H1 (cell line): Measurements from ENCODE around the gene TRIOBP. TPM values are rescaled to one million over a fixed set of nuclear protein-coding genes. Genes with fewer than 3 reads are reported as not detected.
A peak's percentile ranks its signal among the peaks of the same experiment; 100 is the strongest.

Experiments
- CTCF ChIA-PET: fragments of 300-600 bp; sonication (Branson Sonifier 250); formaldehyde crosslinking; loops from one replicate; lab custom pipeline; 2021; ENCODE audit not compliant: partially characterized antibody; lab: Charles Lee
- POLR2A ChIA-PET: fragments of 300-600 bp; sonication (Branson Sonifier 250); formaldehyde crosslinking; loops from one replicate; lab custom pipeline; 2021; ENCODE audit warnings: inconsistent platforms; ENCODE audit not compliant: partially characterized antibody; lab: Charles Lee
- DNase-seq, 2 experiments: peaks; one replicate each; pipeline versions ENCODE4 v3.0.0 to v3.0.0-alpha.2; 2010 to 2022; ENCODE audit warnings: low spot score in 2 of 2, low read depth in 1 of 2, mixed read lengths in 1 of 2
- FAIRE-seq: peaks from 2 replicates; lab custom pipeline; 2011; peaks lifted over from hg19 to GRCh38; lab: Jason Lieb, UNC
- H2AFZ ChIP-seq: 2 replicates; pipeline ENCODE4 v1.8.1; 2012; ENCODE audit warnings: low read length, inconsistent platforms
- H2AK5ac ChIP-seq: 2 replicates; pipeline ENCODE4 v1.6.1; 2013; ENCODE audit warnings: low read depth, low read length
- H2BK120ac ChIP-seq: replicated peaks from 2 replicates; pipeline ENCODE3; 2013; ENCODE audit warnings: low read depth, low read length, inconsistent platforms
- H2BK12ac ChIP-seq: 2 replicates; pipeline ENCODE4 v1.6.1; 2013; ENCODE audit warnings: low read depth, low read length
- H2BK15ac ChIP-seq: 2 replicates; pipeline ENCODE4 v1.6.1; 2013; ENCODE audit warnings: low read length
- H2BK20ac ChIP-seq: 2 replicates; pipeline ENCODE4 v1.6.1; 2013; ENCODE audit warnings: low read length
- H2BK5ac ChIP-seq: 2 replicates; pipeline ENCODE4 v1.6.1; 2013; ENCODE audit warnings: low read depth, low read length
- H3K14ac ChIP-seq: 2 replicates; pipeline ENCODE4 v1.6.1; 2013; ENCODE audit warnings: inconsistent platforms; ENCODE audit not compliant: insufficient read length
- H3K18ac ChIP-seq: 2 replicates; pipeline ENCODE4 v1.6.1; 2013; ENCODE audit warnings: low read length; ENCODE audit errors: extremely low read depth
- H3K23ac ChIP-seq: 2 replicates; pipeline ENCODE4 v1.6.1; 2013; ENCODE audit warnings: inconsistent platforms; ENCODE audit not compliant: insufficient read length
- H3K23me2 ChIP-seq: 2 replicates; pipeline ENCODE4 v1.6.1; 2013; ENCODE audit warnings: low read depth, low read length
- H3K27ac ChIP-seq: 2 replicates; pipeline ENCODE4 v1.6.1; 2011; ENCODE audit warnings: low read depth, low read length, inconsistent platforms
- H3K27me3 ChIP-seq, 4 experiments: replicated peaks in 1 of 4; 1 replicate in 1 of 4; 2 replicates in 3 of 4; pipeline versions ENCODE4 v1.6.1 to v1.8.1; 2011 to 2013; ENCODE audit warnings: low read length in 3 of 4, mild to moderate bottlenecking in 3 of 4, inconsistent platforms in 2 of 4, mixed read lengths in 2 of 4, moderate library complexity in 1 of 4; ENCODE audit not compliant: control insufficient read depth in 3 of 4, insufficient read depth in 3 of 4; ENCODE audit errors: extremely low read depth in 1 of 4
- H3K36me3 ChIP-seq, 4 experiments: 2 replicates each; pipeline versions ENCODE4 v1.6.1 to v1.8.1; 2011 to 2013; ENCODE audit warnings: mild to moderate bottlenecking in 4 of 4, low read length in 3 of 4, moderate library complexity in 2 of 4, control low read depth in 1 of 4, inconsistent platforms in 1 of 4; ENCODE audit not compliant: insufficient read depth in 4 of 4, control insufficient read depth in 2 of 4
- H3K4ac ChIP-seq: replicated peaks from 2 replicates; pipeline ENCODE3; 2013; ENCODE audit warnings: low read length, low read depth, mixed read lengths, inconsistent platforms; ENCODE audit not compliant: insufficient read length
- H3K4me1 ChIP-seq, 4 experiments: replicated peaks in 1 of 4; 1 replicate in 1 of 4; 2 replicates in 3 of 4; pipeline versions ENCODE4 v1.6.1 to v1.8.1; 2011 to 2013; ENCODE audit warnings: low read length in 3 of 4, inconsistent platforms in 2 of 4, mixed read lengths in 1 of 4; ENCODE audit not compliant: insufficient read depth in 4 of 4, control insufficient read depth in 3 of 4
- H3K4me2 ChIP-seq, 2 experiments: 2 replicates each; pipeline versions ENCODE4 v1.6.1 to v1.8.1; 2011 to 2013; ENCODE audit warnings: low read depth in 2 of 2, low read length in 2 of 2, control low read depth in 1 of 2, inconsistent platforms in 1 of 2, mild to moderate bottlenecking in 1 of 2; ENCODE audit not compliant: insufficient read depth in 1 of 2
- H3K4me3 ChIP-seq, 4 experiments: fragments of 200-600, 300-600 bp in 1 of 4; sonication (generic), shearing (Covaris generic), sonication (Bioruptor Twin) in 1 of 4; 2 replicates each; pipeline versions ENCODE4 v1.5.1 to v1.8.1; 2011 to 2016; ENCODE audit warnings: low read length in 4 of 4, low read depth in 3 of 4, control low read depth in 2 of 4, inconsistent platforms in 2 of 4, mild to moderate bottlenecking in 2 of 4, mixed read lengths in 1 of 4, moderate library complexity in 1 of 4; ENCODE audit not compliant: insufficient read depth in 2 of 4; ENCODE audit errors: extremely low read depth in 1 of 4
- H3K56ac ChIP-seq: replicated peaks from 2 replicates; pipeline ENCODE3; 2013; ENCODE audit warnings: low read depth, mild to moderate bottlenecking, mixed read lengths, low read length, inconsistent platforms; ENCODE audit not compliant: insufficient read length
- H3K79me1 ChIP-seq: 2 replicates; pipeline ENCODE4 v1.6.1; 2013; ENCODE audit warnings: low read depth, low read length, control low read depth
- H3K79me2 ChIP-seq, 2 experiments: 2 replicates each; pipeline versions ENCODE4 v1.6.1 to v1.8.1; 2012 to 2013; ENCODE audit warnings: low read length in 2 of 2, mild to moderate bottlenecking in 2 of 2, inconsistent platforms in 1 of 2; ENCODE audit not compliant: insufficient read depth in 2 of 2, control insufficient read depth in 1 of 2
- H3K9ac ChIP-seq, 4 experiments: replicated peaks in 1 of 4; 1 replicate in 1 of 4; 2 replicates in 3 of 4; pipeline versions ENCODE4 v1.6.1 to v1.8.1; 2011 to 2013; ENCODE audit warnings: low read depth in 3 of 4, low read length in 3 of 4, control low read depth in 2 of 4, mild to moderate bottlenecking in 2 of 4, moderate library complexity in 2 of 4, inconsistent platforms in 1 of 4; ENCODE audit errors: extremely low read depth in 1 of 4
- H3K9me3 ChIP-seq, 2 experiments: 2 replicates each; pipeline versions ENCODE4 v1.6.1 to v1.8.1; 2012 to 2013; ENCODE audit warnings: mild to moderate bottlenecking in 2 of 2, moderate library complexity in 2 of 2, control low read depth in 1 of 2, inconsistent platforms in 1 of 2, low read depth in 1 of 2, low read length in 1 of 2, mixed read lengths in 1 of 2; ENCODE audit not compliant: insufficient read depth in 2 of 2
- H4K20me1 ChIP-seq, 2 experiments: replicated peaks in 1 of 2; 2 replicates each; pipeline versions ENCODE3 to v1.8.1; 2011 to 2013; ENCODE audit warnings: inconsistent platforms in 2 of 2, low read length in 2 of 2, mild to moderate bottlenecking in 1 of 2; ENCODE audit not compliant: insufficient read depth in 2 of 2, control insufficient read depth in 1 of 2
- H4K5ac ChIP-seq: 2 replicates; pipeline ENCODE4 v1.6.1; 2013; ENCODE audit warnings: low read length, low read depth, mixed read lengths, inconsistent platforms; ENCODE audit not compliant: insufficient read length
- H4K8ac ChIP-seq: 2 replicates; pipeline ENCODE4 v1.8.0; 2013; ENCODE audit warnings: mild to moderate bottlenecking, moderate library complexity, low read length, inconsistent platforms; ENCODE audit not compliant: insufficient read depth; ENCODE audit errors: extremely low read depth
- H4K91ac ChIP-seq: replicated peaks from 2 replicates; pipeline ENCODE3; 2013; ENCODE audit warnings: low read length, mixed read lengths, inconsistent platforms; ENCODE audit not compliant: insufficient read length
- CREB1 ChIP-seq: IDR thresholded peaks from 2 replicates; pipeline ENCODE4 v1.6.1; 2012; ENCODE audit warnings: inconsistent platforms
- POLR2A ChIP-seq, 2 experiments: IDR thresholded peaks; 1 replicate in 1 of 2; 2 replicates in 1 of 2; pipeline ENCODE4 v1.6.1; 2011; ENCODE audit warnings: low read depth in 2 of 2, low read length in 2 of 2, mild to moderate bottlenecking in 2 of 2; ENCODE audit errors: control extremely low read depth in 1 of 2
- POLR2AphosphoS5 ChIP-seq: IDR thresholded peaks from 2 replicates; pipeline ENCODE4 v1.6.1; 2011; ENCODE audit warnings: low read depth, low read length
- SRF ChIP-seq: IDR thresholded peaks from 2 replicates; pipeline ENCODE4 v1.6.1; 2011; ENCODE audit warnings: mild to moderate bottlenecking, low read depth, low read length, moderate library complexity
- WGBS, 2 experiments: shearing (Covaris generic) in 1 of 2; methylation state at CpG; one replicate each; pipeline versions ENCODE4 v1.1.6 to v1.1.7; 2013 to 2015; ENCODE audit warnings: low lambda C conversion rate in 2 of 2, mixed read lengths in 2 of 2, inconsistent platforms in 1 of 2, low coverage in 1 of 2, missing lambda C conversion rate in 1 of 2; ENCODE audit not compliant: insufficient replicate concordance in 2 of 2, insufficient coverage in 1 of 2, insufficient read length in 1 of 2; ENCODE audit errors: extremely low coverage in 1 of 2, missing lambda C conversion rate in 1 of 2; 5-methylcytosine and 5-hydroxymethylcytosine counted together
- polyA plus RNA-seq, 7 experiments: library from polyadenylated mRNA; depleted of rRNA in 3 of 7; stranded (reverse) in 5 of 7; unstranded in 2 of 7; fragments of >200 nt in 5 of 7; fragments of 200-250 nt in 2 of 7; gene quantifications; 1 replicate in 5 of 7; 2 replicates in 1 of 7; 4 replicates in 1 of 7; pipeline versions ENCODE4 v1.2.1 to v1.2.3, GENCODE V29; 2011 to 2013; ENCODE audit warnings: missing spikeins in 2 of 7, mixed read lengths in 2 of 7
- total RNA-seq: library from RNA; stranded (reverse); fragmentation: NEBNext Ultra II Directional; extraction: Animal tissue kit (Norgen Biotek cat#: 25700); gene quantifications from 2 replicates; pipeline ENCODE4 v1.2.1, GENCODE V29; 2021

Gene TRIOBP
- total and polyA plus RNA-seq, 2 of the 8 experiments (the other 6 are each of a cell fraction or from before 2014, with no cell fraction given), result 18.2 to 27.3 TPM

DNA sequence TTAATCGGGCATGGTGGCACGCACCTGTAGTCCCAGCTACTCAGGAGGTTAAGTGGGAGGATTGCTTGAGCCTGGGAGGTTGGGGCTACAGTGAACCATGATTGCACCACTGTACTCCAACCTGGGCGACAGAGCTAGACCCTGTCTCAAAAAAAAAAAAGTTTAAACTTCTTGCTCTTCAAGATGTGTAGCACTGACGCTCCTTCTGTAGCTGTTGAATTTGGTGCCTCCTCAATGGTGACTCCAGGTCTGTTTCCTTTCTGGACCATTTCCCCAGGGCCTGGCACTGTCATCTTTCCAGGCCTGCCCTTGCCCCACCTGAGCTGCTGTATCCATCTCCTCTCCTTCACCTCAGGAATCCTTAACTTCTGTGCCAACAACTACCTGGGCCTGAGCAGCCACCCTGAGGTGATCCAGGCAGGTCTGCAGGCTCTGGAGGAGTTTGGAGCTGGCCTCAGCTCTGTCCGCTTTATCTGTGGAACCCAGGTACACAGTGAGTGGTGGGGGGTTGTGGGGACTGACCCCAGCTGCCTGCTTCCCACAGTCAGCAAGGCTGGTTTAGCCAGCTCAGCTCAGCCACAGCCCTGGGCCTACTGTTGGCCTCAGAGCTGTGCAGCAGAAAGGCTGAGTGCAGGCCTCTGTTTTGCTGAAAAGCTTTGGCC lies 113.0 kb downstream of the TRIOBP start:
- POLR2A ChIA-PET, result interaction anchor here (0.6 to 8.8 kb wide), 7 partner anchors 8 to 151 kb away, joined by 3 to 142 read pairs (median 5); partner anchors contain the start of genes GALR3 and PDXP
- peaks cover 4 to 7% of the 10 kb centered on the region in 2 experiments; a peak in 2 of 4 replicates for H3K79me2 ChIP-seq
- 86% methylated on average over 5 of the region's 5 CpGs; no CpG with 5 or more reads in 1 of the 2 experiments for WGBS, 2 experiments

More for the DNA sequence above, 113.0 kb downstream of the TRIOBP start:
- H3K4me2 ChIP-seq, result no peak overlapping the region
- no peak overlapping the region for H3K4me3 ChIP-seq
- FAIRE-seq, result no peak
- TF ChIP-seq POLR2AphosphoS5 (peak; percentile 56; the same call in 1 of the 2 replicates), CREB1 (no peak), SRF (no peak), POLR2A (IDR thresholded peaks at IDR 0.05; ENCODE audit: control extremely low read depth in 1 of 2, low read depth in 2 of 2, low read length in 2 of 2) (peak in 1 of 2 experiments; percentile 45; a peak in 1 of 3 replicates)
- TF ChIP-seq, all 59 proteins: peak for 2
- Histone ChIP-seq H3K23ac (no peak overlapping the region), H3K36me3 (peaks cover 0 to 5% (median 2%) of the 10 kb centered on the region in 4 experiments; a peak in 5 of 8 replicates), H4K5ac (no peak overlapping the region), H2BK15ac (no peak overlapping the region), H2BK120ac (no peak overlapping the region), H2BK5ac (no peak overlapping the region), H3K23me2 (peaks cover 22% of the 10 kb centered on the region), H2BK12ac (no peak overlapping the region), H3K79me1 (peaks cover 3% of the 10 kb centered on the region), H4K8ac (no peak overlapping the region), H3K4me1 (peaks cover 0 to 8% (median 6%) of the 10 kb centered on the region in 4 experiments; a peak in 5 of 7 replicates), H4K20me1 (peaks cover 4 to 7% of the 10 kb centered on the region in 2 experiments), H3K9me3 (no peaks in the 10 kb centered on the region), H3K56ac (no peak overlapping the region), H3K9ac (no peak overlapping the region), H3K4ac (no peak overlapping the region), H3K18ac (no peak overlapping the region), H2AK5ac (no peak overlapping the region), H3K14ac (no peak overlapping the region), H4K91ac (no peak overlapping the region), H3K27me3 (peaks cover 0 to 23% (median 22%) of the 10 kb centered on the region in 4 experiments; a peak in 6 of 7 replicates), H2AFZ (no peak overlapping the region), H3K27ac (no peak overlapping the region), H2BK20ac (no peak overlapping the region)
- no peak for DNase-seq
- CTCF ChIA-PET, result interaction anchor here (0.7 to 4.4 kb wide), 6 partner anchors 9 to 129 kb away, joined by 3 to 42 read pairs (median 4); no protein-coding TSS in a partner anchor
